ENCODE data around the gene SCCPDH.

SCCPDH gene

GRCh38 chr1:246814890-246815289 lies 90.7 kb downstream of the SCCPDH start:
- H3K4me3 ChIP-seq (ENCODE audit: low read depth, low read length), result no peak overlapping the region
- DNase-seq (ENCODE audit: low read depth), result no peak
- TF ChIP-seq MYC (IDR thresholded peaks at IDR 0.05; ENCODE audit: low read depth, low read length) (no peak), POLR2A (IDR thresholded peaks at IDR 0.05; ENCODE audit: extremely low read depth, insufficient read length) (no peak)
- TF ChIP-seq, protein P1, sequence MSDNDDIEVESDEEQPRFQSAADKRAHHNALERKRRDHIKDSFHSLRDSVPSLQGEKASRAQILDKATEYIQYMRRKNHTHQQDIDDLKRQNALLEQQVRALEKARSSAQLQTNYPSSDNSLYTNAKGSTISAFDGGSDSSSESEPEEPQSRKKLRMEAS (IDR thresholded peaks at IDR 0.05; ENCODE audit: low read depth, low read length), result no peak
- TF ChIP-seq, protein P2, sequence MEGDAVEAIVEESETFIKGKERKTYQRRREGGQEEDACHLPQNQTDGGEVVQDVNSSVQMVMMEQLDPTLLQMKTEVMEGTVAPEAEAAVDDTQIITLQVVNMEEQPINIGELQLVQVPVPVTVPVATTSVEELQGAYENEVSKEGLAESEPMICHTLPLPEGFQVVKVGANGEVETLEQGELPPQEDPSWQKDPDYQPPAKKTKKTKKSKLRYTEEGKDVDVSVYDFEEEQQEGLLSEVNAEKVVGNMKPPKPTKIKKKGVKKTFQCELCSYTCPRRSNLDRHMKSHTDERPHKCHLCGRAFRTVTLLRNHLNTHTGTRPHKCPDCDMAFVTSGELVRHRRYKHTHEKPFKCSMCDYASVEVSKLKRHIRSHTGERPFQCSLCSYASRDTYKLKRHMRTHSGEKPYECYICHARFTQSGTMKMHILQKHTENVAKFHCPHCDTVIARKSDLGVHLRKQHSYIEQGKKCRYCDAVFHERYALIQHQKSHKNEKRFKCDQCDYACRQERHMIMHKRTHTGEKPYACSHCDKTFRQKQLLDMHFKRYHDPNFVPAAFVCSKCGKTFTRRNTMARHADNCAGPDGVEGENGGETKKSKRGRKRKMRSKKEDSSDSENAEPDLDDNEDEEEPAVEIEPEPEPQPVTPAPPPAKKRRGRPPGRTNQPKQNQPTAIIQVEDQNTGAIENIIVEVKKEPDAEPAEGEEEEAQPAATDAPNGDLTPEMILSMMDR (IDR thresholded peaks at IDR 0.05; ENCODE audit: low read depth, low read length), result no peak

GRCh38 chr1:246815693-246816270 lies 91.6 kb downstream of the SCCPDH start:
- TF ChIP-seq MYC (IDR thresholded peaks at IDR 0.05; ENCODE audit: low read depth, low read length) (no peak), POLR2A (IDR thresholded peaks at IDR 0.05; ENCODE audit: extremely low read depth, insufficient read length) (no peak)
- TF ChIP-seq, protein P2 (IDR thresholded peaks at IDR 0.05; ENCODE audit: low read depth, low read length), result no peak
- TF ChIP-seq, protein P1 (IDR thresholded peaks at IDR 0.05; ENCODE audit: low read depth, low read length), result no peak
- no peak for DNase-seq (ENCODE audit: low read depth)
- H3K4me3 ChIP-seq (ENCODE audit: low read depth, low read length), result no peak overlapping the region
